Activated T-cell treated with anti-CD3 and anti-CD28 coated beads, Interleukin-2, amount 50 U/mL, for 72 hours (primary cell): ENCODE data around the gene SLC38A4. TPM values are rescaled to one million over a fixed set of nuclear protein-coding genes. Genes with fewer than 3 reads are reported as not detected.
A peak's percentile ranks its signal among the peaks of the same experiment; 100 is the strongest.

ENCODE experiments used
- ATAC-seq, 2 donors: fragments of 150-1000 bp; cut with Tn5 transposase; replicated peaks in 1 of 2; 2 replicates each; pipeline ENCODE4 v1.10.0; 2021; ENCODE audit warnings: moderate library complexity in 2 of 2, mild to moderate bottlenecking in 1 of 2
- DNase-seq, 2 donors: peaks; one replicate each; pipeline ENCODE4 v3.0.0; 2021 to 2022; ENCODE audit warnings: mixed read lengths in 1 of 2
- H3K27ac Mint-ChIP-seq: one replicate; pipeline ENCODE4 v1.8.0; 2022; ENCODE audit warnings: mild to moderate bottlenecking, moderate library complexity, mixed read lengths
- H3K27me3 Mint-ChIP-seq: one replicate; pipeline ENCODE4 v1.8.0; 2022; ENCODE audit warnings: low read depth, mixed read lengths
- H3K36me3 Mint-ChIP-seq, 2 donors: one replicate each; pipeline ENCODE4 v1.8.0; 2022; ENCODE audit warnings: mixed read lengths in 2 of 2, mild to moderate bottlenecking in 1 of 2; ENCODE audit not compliant: insufficient read depth in 2 of 2
- H3K4me1 Mint-ChIP-seq: one replicate; pipeline ENCODE4 v1.8.0; 2022; ENCODE audit warnings: low read depth, mixed read lengths
- H3K4me3 Mint-ChIP-seq, 2 donors: one replicate each; pipeline ENCODE4 v1.8.0; 2022; ENCODE audit warnings: mild to moderate bottlenecking in 2 of 2, mixed read lengths in 2 of 2, moderate library complexity in 2 of 2
- H3K9me3 Mint-ChIP-seq, 2 donors: one replicate each; pipeline ENCODE4 v1.8.0; 2022; ENCODE audit warnings: mixed read lengths in 2 of 2
- total RNA-seq, 2 donors: library from RNA; stranded (reverse); gene quantifications; one replicate each; pipeline ENCODE4 v1.2.3, GENCODE V29; 2022

SLC38A4 gene
- total RNA-seq, 2 donors from 2014 or later = 0.26 TPM; not detected in 1

GRCh38 chr12:46839964-46840363 is 14.2 kb upstream of the SLC38A4 start:
- Mint-ChIP-seq H3K9me3 (no peaks in the 10 kb centered on the region), H3K27ac (no peak overlapping the region), H3K4me3 (no peak overlapping the region), H3K27me3 (peaks cover 33% of the 10 kb centered on the region), H3K4me1 (no peaks in the 10 kb centered on the region), H3K36me3 (no peaks in the 10 kb centered on the region)
- ATAC-seq = no peak
- no peak for DNase-seq

- no peak overlapping the region for H3K27ac Mint-ChIP-seq
- no peaks in the 10 kb centered on the region for H3K36me3 Mint-ChIP-seq
- H3K27me3 Mint-ChIP-seq = peaks cover 38% of the 10 kb centered on the region
- DNase-seq = no peak
- H3K4me3 Mint-ChIP-seq = no peak overlapping the region
- no peaks in the 10 kb centered on the region for H3K4me1 Mint-ChIP-seq
- no peaks in the 10 kb centered on the region for H3K9me3 Mint-ChIP-seq
- no peak for ATAC-seq
Measured at GRCh38 chr12:46839232-46839631, 13.4 kb upstream of the SLC38A4 start.

DNA sequence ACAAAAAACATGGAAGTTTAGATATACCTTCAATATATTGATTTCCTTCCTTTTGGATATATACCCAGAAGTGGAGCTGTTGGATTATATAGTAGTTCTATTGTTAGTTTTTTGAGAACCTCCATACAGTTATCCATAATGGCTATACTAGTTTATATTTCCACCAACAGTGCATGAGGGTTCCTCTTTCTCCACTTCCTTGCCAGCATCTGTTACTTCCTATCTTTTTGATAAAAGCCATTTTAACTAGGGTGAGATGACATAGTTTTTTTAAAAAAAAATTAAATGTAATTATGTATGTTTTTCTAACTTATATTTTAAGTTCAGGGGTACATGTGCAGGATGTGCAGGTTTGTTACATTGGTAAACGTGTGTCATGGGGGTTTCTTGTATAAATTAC is 10.0 kb upstream of the SLC38A4 start:
- H3K9me3 Mint-ChIP-seq = no peaks in the 10 kb centered on the region

GRCh38 chr12:46832130-46832704 is 6.4 kb upstream of the SLC38A4 start:
- Mint-ChIP-seq H3K36me3 (peaks cover 0 to 2% of the 10 kb centered on the region in 2 donors), H3K9me3 (no peaks in the 10 kb centered on the region), H3K4me3 (peak overlapping the region; percentile 66 to 86), H3K27me3 (peaks cover 78% of the 10 kb centered on the region), H3K27ac (no peak overlapping the region), H3K4me1 (peaks cover 22% of the 10 kb centered on the region)
- DNase-seq = no peak
- no peak for ATAC-seq

More for the DNA sequence above, 10.0 kb upstream of the SLC38A4 start:
- Mint-ChIP-seq H3K27me3 (peaks cover 52% of the 10 kb centered on the region), H3K4me3 (no peak overlapping the region), H3K36me3 (peaks cover 0 to 2% of the 10 kb centered on the region in 2 donors), H3K4me1 (peaks cover 20% of the 10 kb centered on the region), H3K27ac (no peak overlapping the region)
- DNase-seq (no peak), ATAC-seq (no peak)

GRCh38 chr12:46831335-46832129 is 5.7 kb upstream of the SLC38A4 start:
- H3K4me3 Mint-ChIP-seq = peak overlapping the region; percentile 66 to 86
- DNase-seq (peak in 1 of 2 donors; percentile 6), ATAC-seq (peak; percentile 35 to 49)
- H3K27ac Mint-ChIP-seq = no peak overlapping the region
- H3K9me3 Mint-ChIP-seq = no peaks in the 10 kb centered on the region
- H3K36me3 Mint-ChIP-seq = peaks cover 0 to 2% of the 10 kb centered on the region in 2 donors
- peaks cover 82% of the 10 kb centered on the region for H3K27me3 Mint-ChIP-seq
- H3K4me1 Mint-ChIP-seq = peaks cover 22% of the 10 kb centered on the region

DNA sequence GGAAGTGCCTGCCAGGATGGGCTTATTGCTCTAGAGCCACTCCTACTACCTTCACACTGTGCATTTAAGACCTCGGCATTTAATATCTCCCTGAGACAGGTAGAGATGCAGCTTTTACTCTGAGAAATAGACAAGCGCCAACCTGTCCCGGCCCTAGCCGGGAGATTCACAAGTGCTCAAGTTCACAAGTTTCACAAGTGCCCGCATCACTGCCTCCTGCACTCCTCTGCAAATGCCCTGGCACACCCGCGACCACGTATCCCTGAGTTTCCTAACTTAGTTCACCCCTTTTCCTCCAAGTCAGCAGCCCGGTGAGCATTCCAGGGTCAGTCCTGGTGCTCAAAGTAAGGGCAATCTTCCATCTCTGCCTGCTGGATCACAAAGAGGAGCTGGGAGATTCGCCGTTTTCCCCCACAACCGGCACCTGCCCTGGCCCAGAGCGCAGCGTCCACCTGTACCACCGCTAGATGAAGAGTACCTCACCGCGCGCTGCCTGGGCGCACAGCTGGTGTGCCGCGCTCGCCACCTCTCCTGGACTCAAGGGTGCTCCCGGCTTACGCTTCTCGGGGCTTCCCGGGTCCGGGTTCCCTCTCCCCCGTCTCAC is 5.0 kb upstream of the SLC38A4 start:
- ATAC-seq (peak; percentile 23 to 45), DNase-seq (peak; percentile 1 to 7)
- Mint-ChIP-seq H3K36me3 (peaks cover 0 to 2% of the 10 kb centered on the region in 2 donors), H3K27ac (no peak overlapping the region), H3K9me3 (no peaks in the 10 kb centered on the region), H3K4me3 (peak overlapping the region; percentile 66 to 86), H3K4me1 (peaks cover 22% of the 10 kb centered on the region), H3K27me3 (peaks cover 85% of the 10 kb centered on the region)

GRCh38 chr12:46824709-46825108 is 1.1 kb downstream of the SLC38A4 start:
- ATAC-seq = no peak
- H3K27me3 Mint-ChIP-seq = peaks cover 63% of the 10 kb centered on the region

DNA sequence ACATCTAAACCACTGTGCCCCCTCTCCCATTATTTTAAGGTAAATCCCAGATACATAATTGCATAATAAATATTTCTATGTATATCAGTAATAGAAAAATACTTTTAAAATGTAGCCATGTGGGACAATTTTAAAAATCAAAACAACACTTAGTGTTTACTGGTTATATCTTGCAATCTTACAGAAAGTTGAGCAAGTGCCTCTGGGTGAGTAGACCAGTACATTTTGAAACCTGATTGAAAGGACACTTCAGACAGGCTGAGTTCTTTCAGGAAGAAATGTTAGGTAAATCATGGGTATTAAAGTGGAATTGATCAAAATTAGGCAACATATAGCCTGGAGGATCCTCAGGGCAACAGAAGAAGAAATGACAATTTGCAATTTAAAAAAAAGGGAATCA is 7.2 kb downstream of the SLC38A4 start:
- Mint-ChIP-seq H3K27ac (no peak overlapping the region), H3K4me1 (no peaks in the 10 kb centered on the region), H3K36me3 (no peaks in the 10 kb centered on the region), H3K27me3 (peaks cover 32% of the 10 kb centered on the region), H3K9me3 (no peaks in the 10 kb centered on the region), H3K4me3 (no peak overlapping the region)
- DNase-seq = no peak
- ATAC-seq = no peak

More at GRCh38 chr12:46824709-46825108, 1.1 kb downstream of the SLC38A4 start:
- no peak overlapping the region for H3K4me3 Mint-ChIP-seq
- no peaks in the 10 kb centered on the region for H3K9me3 Mint-ChIP-seq
- DNase-seq = no peak
- H3K27ac Mint-ChIP-seq = peak overlapping the region; percentile 36
- no peaks in the 10 kb centered on the region for H3K4me1 Mint-ChIP-seq
- no peaks in the 10 kb centered on the region for H3K36me3 Mint-ChIP-seq

- Mint-ChIP-seq H3K27me3 (peaks cover 22% of the 10 kb centered on the region), H3K4me3 (no peak overlapping the region), H3K4me1 (peaks cover 6% of the 10 kb centered on the region), H3K36me3 (no peaks in the 10 kb centered on the region), H3K27ac (no peak overlapping the region), H3K9me3 (no peaks in the 10 kb centered on the region)
- DNase-seq (no peak), ATAC-seq (no peak)
Measured at GRCh38 chr12:46815809-46816208, 10.0 kb downstream of the SLC38A4 start.

DNA sequence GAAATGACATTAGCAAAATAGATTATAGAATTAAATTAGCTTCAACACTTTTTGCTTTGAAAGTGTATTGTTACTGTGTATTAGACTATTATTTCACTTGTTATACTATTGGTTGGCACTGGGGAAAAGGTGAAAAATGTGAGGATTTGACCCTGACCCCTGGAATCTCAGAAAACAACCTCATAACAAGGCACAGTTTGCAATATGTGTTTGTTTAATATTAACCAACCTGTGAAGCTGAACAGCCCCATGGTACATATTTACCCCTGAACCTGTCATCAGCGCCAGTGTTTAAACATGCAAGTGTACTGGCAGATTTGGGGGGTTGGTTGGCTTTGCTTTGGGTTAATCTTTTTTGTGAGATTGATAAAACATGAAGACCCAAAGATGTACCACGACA is 11.7 kb downstream of the SLC38A4 start:
- ATAC-seq = no peak
- no peak overlapping the region for H3K27ac Mint-ChIP-seq

DNA sequence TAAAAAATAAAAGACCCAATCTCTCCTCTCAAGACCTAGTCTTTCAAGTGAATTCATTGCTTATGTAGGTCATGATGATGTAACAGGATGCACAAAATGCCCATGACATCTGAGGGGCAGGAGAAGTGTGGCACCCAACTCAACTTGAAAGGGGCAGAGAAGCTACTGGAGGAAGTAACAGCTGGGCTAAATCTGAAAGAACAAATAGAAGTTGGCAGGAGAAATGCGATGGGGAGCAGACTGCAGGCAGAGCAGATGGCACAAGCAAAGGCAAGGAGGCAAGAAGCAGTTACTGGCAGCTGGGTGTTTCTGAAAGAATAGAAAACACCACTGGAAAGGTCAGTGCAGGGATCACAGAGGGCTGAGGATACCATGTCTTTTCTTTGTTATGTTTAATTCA is 14.6 kb downstream of the SLC38A4 start:
- H3K4me3 Mint-ChIP-seq = no peak overlapping the region
- peaks cover 23% of the 10 kb centered on the region for H3K27me3 Mint-ChIP-seq
- H3K27ac Mint-ChIP-seq = no peak overlapping the region
- H3K4me1 Mint-ChIP-seq = peaks cover 6% of the 10 kb centered on the region
- ATAC-seq (peak in 1 of 2 donors; percentile 39), DNase-seq (no peak)
- no peaks in the 10 kb centered on the region for H3K9me3 Mint-ChIP-seq
- H3K36me3 Mint-ChIP-seq = no peaks in the 10 kb centered on the region

More for the DNA sequence above, 11.7 kb downstream of the SLC38A4 start:
- Mint-ChIP-seq H3K27me3 (peaks cover 19% of the 10 kb centered on the region), H3K36me3 (no peaks in the 10 kb centered on the region), H3K4me3 (no peak overlapping the region), H3K4me1 (peaks cover 6% of the 10 kb centered on the region), H3K9me3 (no peaks in the 10 kb centered on the region)
- no peak for DNase-seq

DNA sequence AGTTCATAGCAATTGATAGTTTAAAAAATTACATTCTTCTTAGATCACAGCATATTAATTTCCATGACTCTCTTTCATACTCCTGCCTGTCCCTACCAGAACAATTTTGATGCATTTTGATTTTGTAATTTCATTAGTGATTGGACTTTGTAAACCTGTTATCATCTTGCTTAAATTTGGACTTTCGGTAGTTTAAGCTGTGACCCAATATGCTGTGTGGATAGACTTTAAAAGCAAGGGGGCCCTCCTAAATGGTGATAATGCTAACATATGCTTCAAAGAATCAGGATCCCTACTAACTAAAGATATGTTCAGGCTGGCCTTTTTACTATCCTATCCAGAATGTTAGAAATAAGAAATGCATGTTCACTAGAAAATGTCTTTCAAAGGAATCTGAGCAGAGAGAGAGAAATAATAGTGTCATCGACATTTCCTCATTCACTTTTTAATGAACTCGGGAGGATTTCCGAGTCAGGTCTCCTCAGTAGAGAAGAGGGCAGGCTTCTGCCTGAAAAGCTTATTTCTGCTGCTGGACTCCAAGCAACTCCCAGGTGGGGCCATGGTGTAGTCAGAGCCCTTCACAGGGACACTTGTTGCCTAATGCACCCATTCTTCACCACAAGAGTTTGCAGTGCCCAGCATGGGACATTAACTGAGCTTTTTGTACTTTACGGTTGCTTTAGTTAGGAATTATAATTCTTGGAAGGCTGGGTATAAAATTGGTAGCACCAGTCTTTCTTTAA is 16.7 kb downstream of the SLC38A4 start:
- Mint-ChIP-seq H3K9me3 (no peaks in the 10 kb centered on the region), H3K27ac (no peak overlapping the region), H3K4me3 (no peak overlapping the region), H3K4me1 (peaks cover 6% of the 10 kb centered on the region), H3K36me3 (no peaks in the 10 kb centered on the region), H3K27me3 (peaks cover 22% of the 10 kb centered on the region)
- ATAC-seq (no peak), DNase-seq (no peak)

GRCh38 chr12:46808317-46808716 is 17.5 kb downstream of the SLC38A4 start:
- Mint-ChIP-seq H3K4me1 (peaks cover 6% of the 10 kb centered on the region), H3K36me3 (no peaks in the 10 kb centered on the region), H3K9me3 (no peaks in the 10 kb centered on the region), H3K27ac (no peak overlapping the region), H3K4me3 (no peak overlapping the region), H3K27me3 (peaks cover 19% of the 10 kb centered on the region)
- ATAC-seq (no peak), DNase-seq (no peak)
